ENCODE measurements around the gene ZNF532.

- TF ChIP-seq POLR2A (IDR thresholded peaks at IDR 0.05), result no peak
- TF ChIP-seq, protein P1, sequence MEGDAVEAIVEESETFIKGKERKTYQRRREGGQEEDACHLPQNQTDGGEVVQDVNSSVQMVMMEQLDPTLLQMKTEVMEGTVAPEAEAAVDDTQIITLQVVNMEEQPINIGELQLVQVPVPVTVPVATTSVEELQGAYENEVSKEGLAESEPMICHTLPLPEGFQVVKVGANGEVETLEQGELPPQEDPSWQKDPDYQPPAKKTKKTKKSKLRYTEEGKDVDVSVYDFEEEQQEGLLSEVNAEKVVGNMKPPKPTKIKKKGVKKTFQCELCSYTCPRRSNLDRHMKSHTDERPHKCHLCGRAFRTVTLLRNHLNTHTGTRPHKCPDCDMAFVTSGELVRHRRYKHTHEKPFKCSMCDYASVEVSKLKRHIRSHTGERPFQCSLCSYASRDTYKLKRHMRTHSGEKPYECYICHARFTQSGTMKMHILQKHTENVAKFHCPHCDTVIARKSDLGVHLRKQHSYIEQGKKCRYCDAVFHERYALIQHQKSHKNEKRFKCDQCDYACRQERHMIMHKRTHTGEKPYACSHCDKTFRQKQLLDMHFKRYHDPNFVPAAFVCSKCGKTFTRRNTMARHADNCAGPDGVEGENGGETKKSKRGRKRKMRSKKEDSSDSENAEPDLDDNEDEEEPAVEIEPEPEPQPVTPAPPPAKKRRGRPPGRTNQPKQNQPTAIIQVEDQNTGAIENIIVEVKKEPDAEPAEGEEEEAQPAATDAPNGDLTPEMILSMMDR (IDR thresholded peaks at IDR 0.05), result no peak
Measured at GRCh38 chr18:58991167-58991798, 126.6 kb downstream of the ZNF532 start.

Data from tibial nerve (tissue), 3 donors.